Astrocyte of the spinal cord (primary cell): Measurements from ENCODE around the gene KDM4D.
"Not testable (repeated sequence)": the region's sequence is repeated elsewhere in the genome, so short reads cannot be mapped to it uniquely, and the experiment has no call there.

ENCODE experiments used
- DNase-seq: peaks from one replicate; pipeline ENCODE4 v3.0.0; 2011; ENCODE audit warnings: low read depth, low spot score
- H3K4me3 ChIP-seq: 2 replicates; pipeline ENCODE4 v1.5.1; 2011; ENCODE audit warnings: low read depth, mild to moderate bottlenecking, low read length, moderate library complexity
- in situ Hi-C: cut with HindIII; loops from 2 replicates; pipeline ENCODE4 v1.10.0; 2017; ENCODE audit warnings: low sequenced_read_pairs
- TF ChIP-seq, protein P1 (sequence below): IDR thresholded peaks from 2 replicates; pipeline ENCODE4 v1.5.1; 2012; ENCODE audit warnings: low read depth, mild to moderate bottlenecking, low read length, inconsistent platforms

The KDM4D gene

DNA sequence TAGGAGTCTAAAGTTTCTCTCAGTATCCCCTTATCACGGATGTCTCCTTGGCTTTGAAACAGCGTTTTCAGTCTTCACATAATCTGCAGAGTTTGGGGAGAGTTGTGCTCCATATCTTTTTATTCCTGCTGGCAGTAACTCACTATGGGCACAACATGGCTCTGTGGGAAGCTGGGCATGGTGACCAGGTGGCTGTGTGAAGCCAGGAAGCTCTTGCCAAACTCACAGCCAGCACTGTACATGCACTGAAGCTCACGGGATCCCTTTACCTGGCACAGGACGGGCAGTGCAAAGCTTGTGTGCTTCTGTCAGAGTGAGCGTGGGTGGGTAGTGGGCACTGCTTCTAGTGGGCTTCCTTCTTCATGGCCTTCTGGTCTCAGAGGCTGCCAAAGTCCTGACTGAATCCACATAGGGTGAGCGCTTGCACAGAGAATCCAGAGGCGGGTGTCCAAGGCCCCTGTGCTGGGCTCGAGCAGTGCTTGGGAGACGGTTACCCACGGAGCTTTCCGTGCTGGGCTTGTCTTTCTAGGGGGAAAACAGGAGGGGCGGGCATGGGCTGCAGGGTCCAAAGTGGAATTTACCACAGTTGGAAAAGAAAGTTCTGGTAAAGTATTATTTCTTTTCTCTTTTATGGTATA, 40.8 kb downstream of the KDM4D start:
- H3K4me3 ChIP-seq = no peak overlapping the region
- in situ Hi-C loops = no loop called here

DNA sequence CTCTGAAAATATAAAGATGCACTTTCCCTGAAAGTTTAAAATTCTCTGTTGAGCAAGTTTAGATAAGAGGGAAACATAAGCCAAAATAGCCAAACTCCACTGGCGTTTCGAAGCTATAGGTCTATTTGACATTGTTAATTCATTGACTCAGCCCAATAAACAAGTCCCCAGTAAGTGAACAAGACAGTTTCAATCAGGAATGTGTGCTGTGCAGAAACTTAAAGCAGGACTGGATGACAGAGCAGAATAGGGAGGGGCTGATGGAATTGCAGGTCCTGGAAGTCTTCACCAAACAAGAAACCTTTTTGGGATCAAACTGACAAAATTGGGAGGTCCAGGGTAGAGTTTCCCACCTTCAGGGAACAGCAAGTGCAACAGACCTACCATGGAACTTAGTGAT, 42.6 kb downstream of the KDM4D start:
- in situ Hi-C loops = no loop called here
- DNase-seq = no peak
- H3K4me3 ChIP-seq = no peak overlapping the region
- TF ChIP-seq, protein P1, sequence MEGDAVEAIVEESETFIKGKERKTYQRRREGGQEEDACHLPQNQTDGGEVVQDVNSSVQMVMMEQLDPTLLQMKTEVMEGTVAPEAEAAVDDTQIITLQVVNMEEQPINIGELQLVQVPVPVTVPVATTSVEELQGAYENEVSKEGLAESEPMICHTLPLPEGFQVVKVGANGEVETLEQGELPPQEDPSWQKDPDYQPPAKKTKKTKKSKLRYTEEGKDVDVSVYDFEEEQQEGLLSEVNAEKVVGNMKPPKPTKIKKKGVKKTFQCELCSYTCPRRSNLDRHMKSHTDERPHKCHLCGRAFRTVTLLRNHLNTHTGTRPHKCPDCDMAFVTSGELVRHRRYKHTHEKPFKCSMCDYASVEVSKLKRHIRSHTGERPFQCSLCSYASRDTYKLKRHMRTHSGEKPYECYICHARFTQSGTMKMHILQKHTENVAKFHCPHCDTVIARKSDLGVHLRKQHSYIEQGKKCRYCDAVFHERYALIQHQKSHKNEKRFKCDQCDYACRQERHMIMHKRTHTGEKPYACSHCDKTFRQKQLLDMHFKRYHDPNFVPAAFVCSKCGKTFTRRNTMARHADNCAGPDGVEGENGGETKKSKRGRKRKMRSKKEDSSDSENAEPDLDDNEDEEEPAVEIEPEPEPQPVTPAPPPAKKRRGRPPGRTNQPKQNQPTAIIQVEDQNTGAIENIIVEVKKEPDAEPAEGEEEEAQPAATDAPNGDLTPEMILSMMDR = no peak

More for the DNA sequence above, 40.8 kb downstream of the KDM4D start:
- no peak for DNase-seq
- TF ChIP-seq, protein P1 = no peak

DNA sequence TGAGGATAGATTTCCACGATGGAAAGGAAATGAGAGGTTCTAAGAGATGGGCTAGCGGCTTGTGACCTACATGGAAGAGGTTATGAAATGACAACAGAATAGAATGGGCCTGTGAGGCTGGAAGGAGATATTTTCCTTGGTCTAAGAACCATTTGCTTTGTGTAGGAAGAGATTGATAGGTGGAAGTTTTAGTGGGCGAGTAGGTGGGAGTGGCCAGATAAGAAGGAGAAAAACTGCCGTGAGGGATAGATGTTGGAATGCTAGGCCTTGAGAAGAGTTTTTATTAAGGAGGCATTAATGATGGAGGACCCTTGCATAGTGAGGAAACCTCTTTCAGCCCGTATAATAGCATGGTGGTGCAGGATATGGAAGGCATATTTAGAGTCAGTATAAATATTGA, 48.0 kb downstream of the KDM4D start:
- DNase-seq, H3K4me3 ChIP-seq: not testable (repeated sequence)

DNA sequence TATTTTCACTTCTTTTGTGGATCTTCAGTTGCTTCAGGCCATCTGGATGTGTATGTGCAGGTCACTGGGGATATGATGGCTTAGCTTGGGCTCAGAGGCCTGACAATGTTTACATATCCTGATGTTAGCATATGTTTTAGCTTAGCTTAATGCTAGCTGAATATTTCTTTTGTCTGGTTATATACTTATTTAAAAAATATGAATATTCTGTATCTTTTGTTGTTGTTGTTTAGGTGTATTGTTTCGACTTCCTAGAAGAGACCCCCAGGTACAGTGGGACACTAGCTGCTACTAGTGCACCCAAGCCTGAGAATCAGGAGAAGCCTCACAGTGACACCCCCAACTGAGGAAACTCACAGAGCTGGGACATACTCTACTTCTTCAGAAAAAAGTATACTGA, 51.4 kb downstream of the KDM4D start, which contains the start of gene KDM4E:
KDM4E (plus strand) TSS at position 301 of the 400 bp plus-strand sequence. CDS start 300 bp downstream, outside the sequence.
- no peak within 1 kb of the TSS for H3K4me3 ChIP-seq
- in situ Hi-C loops = no loop called here
- DNase-seq = no peak
- TF ChIP-seq, protein P1 = no peak

More for the DNA sequence above, 48.0 kb downstream of the KDM4D start:
- in situ Hi-C loops = not testable (repeated sequence)

DNA sequence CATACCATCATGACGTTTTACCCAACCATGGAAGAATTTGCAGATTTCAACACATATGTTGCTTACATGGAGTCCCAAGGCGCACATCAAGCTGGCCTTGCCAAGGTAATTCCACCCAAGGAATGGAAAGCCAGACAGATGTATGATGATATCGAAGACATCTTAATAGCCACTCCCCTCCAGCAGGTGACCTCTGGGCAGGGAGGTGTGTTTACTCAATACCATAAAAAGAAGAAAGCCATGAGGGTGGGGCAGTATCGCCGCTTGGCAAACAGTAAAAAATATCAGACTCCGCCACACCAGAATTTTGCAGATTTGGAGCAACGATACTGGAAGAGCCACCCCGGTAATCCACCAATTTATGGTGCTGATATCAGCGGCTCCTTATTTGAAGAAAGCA, 52.1 kb downstream of the KDM4D start:
- H3K4me3 ChIP-seq, in situ Hi-C loops, DNase-seq: not testable (repeated sequence)

DNA sequence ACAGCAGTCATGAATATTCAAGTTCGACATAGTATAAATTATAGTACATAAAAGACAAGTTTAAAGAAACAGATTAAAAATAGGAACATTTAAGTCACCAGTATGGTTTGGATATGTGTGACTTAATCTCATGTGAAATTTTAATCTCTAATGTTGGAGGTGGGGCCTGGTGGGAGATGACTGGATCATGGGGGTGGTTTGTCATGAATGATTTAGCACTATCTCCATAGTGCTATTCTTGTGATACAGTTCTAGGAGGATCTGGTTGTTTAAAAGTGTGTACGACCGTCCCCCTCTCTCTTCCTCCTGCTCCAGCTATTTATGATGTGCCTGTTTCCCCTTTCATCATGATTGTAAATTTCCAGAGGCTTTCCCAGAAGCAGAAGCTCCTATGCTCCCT, 54.8 kb downstream of the KDM4D start:
- no peak overlapping the region for H3K4me3 ChIP-seq
- DNase-seq = no peak
- in situ Hi-C loops = no loop called here
- TF ChIP-seq, protein P1 = no peak

DNA sequence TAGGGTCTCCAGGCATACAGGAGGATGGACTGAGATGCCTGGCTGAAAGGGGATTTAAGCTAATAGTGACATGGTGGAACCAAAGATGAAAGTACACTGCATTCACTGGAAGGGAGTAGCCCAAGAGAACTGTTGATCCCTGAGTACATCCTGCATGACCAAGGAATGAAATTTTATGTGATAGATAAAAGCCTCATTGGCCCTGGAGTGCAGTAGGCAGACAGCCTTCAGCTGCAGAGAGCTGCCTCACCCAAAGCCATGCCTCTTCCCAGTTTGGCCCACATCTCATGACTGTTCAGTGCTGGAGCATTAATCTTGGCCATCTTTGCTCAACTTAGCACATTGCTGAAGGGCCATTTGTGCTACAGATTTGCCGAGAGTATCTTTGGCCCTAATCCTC, 59.5 kb downstream of the KDM4D start:
- in situ Hi-C loops = no loop called here
- no peak for DNase-seq

More for the DNA sequence above, 59.5 kb downstream of the KDM4D start:
- TF ChIP-seq, protein P1 = no peak
- no peak overlapping the region for H3K4me3 ChIP-seq
